DND-41 (cell line): ENCODE measurements around the gene RNASET2.

Experiments used
- ATAC-seq: fragments of 200-7000 bp; cut with Tn5 transposase; 3 replicates; pipeline ENCODE4 v1.9.1; 2021; ENCODE audit warnings: low read depth; ENCODE audit not compliant: insufficient read depth
- DNase-seq: peaks from one replicate; pipeline ENCODE4 v3.0.0-alpha.2; 2020
- H2AFZ ChIP-seq: 2 replicates; pipeline ENCODE4 v1.6.0; 2012; ENCODE audit warnings: low read depth, low read length
- H3K27ac ChIP-seq: 2 replicates; pipeline ENCODE4 v1.5.1; 2012; ENCODE audit warnings: low read length, inconsistent platforms
- H3K27me3 ChIP-seq: fragments of 200-600 bp; sonication (generic); 2 replicates; pipeline ENCODE4 v1.6.0; 2012; ENCODE audit warnings: low read length, mild to moderate bottlenecking, inconsistent platforms; ENCODE audit not compliant: insufficient read depth, poor library complexity
- H3K36me3 ChIP-seq: 2 replicates; pipeline ENCODE4 v1.5.1; 2012; ENCODE audit warnings: low read length, inconsistent platforms; ENCODE audit not compliant: insufficient read depth
- H3K4me1 ChIP-seq: 2 replicates; pipeline ENCODE4 v1.5.1; 2012; ENCODE audit warnings: mild to moderate bottlenecking, low read length; ENCODE audit not compliant: insufficient read depth
- H3K4me2 ChIP-seq: 2 replicates; pipeline ENCODE4 v1.6.0; 2012; ENCODE audit warnings: mild to moderate bottlenecking, moderate library complexity, low read length, inconsistent platforms; ENCODE audit not compliant: insufficient read depth
- H3K4me3 ChIP-seq, 2 experiments: fragments of 200-600 bp in 1 of 2; shearing (Covaris generic) in 1 of 2; 2 replicates each; pipeline ENCODE4 v1.5.1; 2012 to 2016; ENCODE audit warnings: inconsistent platforms in 2 of 2, low read length in 2 of 2, mild to moderate bottlenecking in 2 of 2, low read depth in 1 of 2, moderate library complexity in 1 of 2
- H3K79me2 ChIP-seq: 2 replicates; pipeline ENCODE4 v1.6.0; 2012; ENCODE audit warnings: low read length, inconsistent platforms; ENCODE audit not compliant: insufficient read depth
- H3K9ac ChIP-seq: 2 replicates; pipeline ENCODE4 v1.6.0; 2012; ENCODE audit warnings: low read depth, mild to moderate bottlenecking, inconsistent platforms, low read length, moderate library complexity
- H3K9me3 ChIP-seq: 2 replicates; pipeline ENCODE4 v1.5.1; 2012; ENCODE audit warnings: low read length, moderate library complexity, mild to moderate bottlenecking, inconsistent platforms; ENCODE audit not compliant: insufficient read depth, severe bottlenecking
- H4K20me1 ChIP-seq: 2 replicates; pipeline ENCODE4 v1.6.0; 2012; ENCODE audit warnings: low read length; ENCODE audit not compliant: insufficient read depth
- EZH2 ChIP-seq: IDR thresholded peaks from 3 replicates; pipeline ENCODE4 v1.6.1; 2012; ENCODE audit warnings: borderline replicate concordance, low read depth, mild to moderate bottlenecking, moderate library complexity, low read length, inconsistent platforms; ENCODE audit not compliant: severe bottlenecking
- TF ChIP-seq, protein P1 (sequence below): IDR thresholded peaks from 2 replicates; pipeline ENCODE4 v1.5.1; 2012; ENCODE audit warnings: borderline replicate concordance, low read length, moderate library complexity, mild to moderate bottlenecking; ENCODE audit not compliant: poor library complexity, severe bottlenecking; ENCODE audit errors: extremely low read depth

The RNASET2 gene

GRCh38 chr6:166952567-166953486, 3.5 kb downstream of the RNASET2 start:
- H3K9me3 ChIP-seq: no peaks in the 10 kb centered on the region
- no peak overlapping the region for H3K9ac ChIP-seq
- no peak for DNase-seq
- H3K4me2 ChIP-seq: no peak overlapping the region
- TF ChIP-seq EZH2: no peak
- TF ChIP-seq, protein P1, sequence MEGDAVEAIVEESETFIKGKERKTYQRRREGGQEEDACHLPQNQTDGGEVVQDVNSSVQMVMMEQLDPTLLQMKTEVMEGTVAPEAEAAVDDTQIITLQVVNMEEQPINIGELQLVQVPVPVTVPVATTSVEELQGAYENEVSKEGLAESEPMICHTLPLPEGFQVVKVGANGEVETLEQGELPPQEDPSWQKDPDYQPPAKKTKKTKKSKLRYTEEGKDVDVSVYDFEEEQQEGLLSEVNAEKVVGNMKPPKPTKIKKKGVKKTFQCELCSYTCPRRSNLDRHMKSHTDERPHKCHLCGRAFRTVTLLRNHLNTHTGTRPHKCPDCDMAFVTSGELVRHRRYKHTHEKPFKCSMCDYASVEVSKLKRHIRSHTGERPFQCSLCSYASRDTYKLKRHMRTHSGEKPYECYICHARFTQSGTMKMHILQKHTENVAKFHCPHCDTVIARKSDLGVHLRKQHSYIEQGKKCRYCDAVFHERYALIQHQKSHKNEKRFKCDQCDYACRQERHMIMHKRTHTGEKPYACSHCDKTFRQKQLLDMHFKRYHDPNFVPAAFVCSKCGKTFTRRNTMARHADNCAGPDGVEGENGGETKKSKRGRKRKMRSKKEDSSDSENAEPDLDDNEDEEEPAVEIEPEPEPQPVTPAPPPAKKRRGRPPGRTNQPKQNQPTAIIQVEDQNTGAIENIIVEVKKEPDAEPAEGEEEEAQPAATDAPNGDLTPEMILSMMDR: no peak
- H3K27me3 ChIP-seq: no peaks in the 10 kb centered on the region
- H3K27ac ChIP-seq: no peak overlapping the region
- H3K4me3 ChIP-seq: no peak overlapping the region
- peaks cover 9% of the 10 kb centered on the region for H3K79me2 ChIP-seq
- peaks cover 8% of the 10 kb centered on the region for H3K36me3 ChIP-seq
- H2AFZ ChIP-seq: no peak overlapping the region
- peaks cover 9% of the 10 kb centered on the region; the same call in 1 of the 2 replicates for H4K20me1 ChIP-seq
- ATAC-seq: no peak
- H3K4me1 ChIP-seq: peaks cover 28% of the 10 kb centered on the region

- no peak overlapping the region for H3K4me2 ChIP-seq
- no peak for TF ChIP-seq EZH2
- TF ChIP-seq, protein P1: no peak
Measured at GRCh38 chr6:166952121-166952520, 4.2 kb downstream of the RNASET2 start.

GRCh38 chr6:166951670-166952060, 4.7 kb downstream of the RNASET2 start:
- Histone ChIP-seq H3K4me2 (no peak overlapping the region), H4K20me1 (peaks cover 9% of the 10 kb centered on the region; the same call in 1 of the 2 replicates), H3K27me3 (no peaks in the 10 kb centered on the region), H3K79me2 (peaks cover 9% of the 10 kb centered on the region), H3K36me3 (peaks cover 19% of the 10 kb centered on the region), H3K9ac (no peak overlapping the region), H3K4me3 (no peak overlapping the region), H3K9me3 (no peaks in the 10 kb centered on the region), H2AFZ (no peak overlapping the region), H3K27ac (no peak overlapping the region), H3K4me1 (peaks cover 16% of the 10 kb centered on the region)
- TF ChIP-seq, protein P1: no peak
- TF ChIP-seq EZH2: no peak
- no peak for ATAC-seq
- no peak for DNase-seq

More at GRCh38 chr6:166952121-166952520, 4.2 kb downstream of the RNASET2 start:
- Histone ChIP-seq H2AFZ (no peak overlapping the region), H4K20me1 (peaks cover 9% of the 10 kb centered on the region; the same call in 1 of the 2 replicates), H3K36me3 (peaks cover 15% of the 10 kb centered on the region), H3K27me3 (no peaks in the 10 kb centered on the region), H3K79me2 (peaks cover 9% of the 10 kb centered on the region), H3K9ac (no peak overlapping the region), H3K27ac (no peak overlapping the region), H3K4me1 (peaks cover 21% of the 10 kb centered on the region), H3K4me3 (no peak overlapping the region), H3K9me3 (no peaks in the 10 kb centered on the region)
- ATAC-seq (no peak), DNase-seq (no peak)
